Left lung (tissue), 10 donors: ENCODE measurements around the gene S100A14. TPM values are rescaled to one million over a fixed set of nuclear protein-coding genes. Genes with fewer than 3 reads are reported as not detected.

Experiments
- ATAC-seq: fragments of 200-7000 bp; cut with Tn5 transposase; one replicate; pipeline ENCODE4 v1.9.1; 2020; ENCODE audit warnings: moderate library complexity
- DNase-seq, 4 donors: peaks; one replicate each; pipeline ENCODE4 v3.0.0-alpha.2; 2013 to 2020
- H3K27ac ChIP-seq, 2 donors: fragments of 200-600 bp; sonication (generic) in 1 of 2; one replicate each; pipeline versions ENCODE4 v1.5.0 to v1.8.0; 2020 to 2021
- H3K27me3 ChIP-seq, 2 donors: fragments of 200-600 bp; sonication (generic) in 1 of 2; one replicate each; pipeline versions ENCODE4 v1.5.0 to v1.8.0; 2020 to 2021
- H3K36me3 ChIP-seq, 2 donors: fragments of 200-600 bp; sonication (generic) in 1 of 2; one replicate each; pipeline versions ENCODE4 v1.5.0 to v1.8.0; 2020 to 2021
- H3K4me1 ChIP-seq, 2 donors: fragments of 200-600 bp; one replicate each; pipeline ENCODE4 v1.8.0; 2021
- H3K4me3 ChIP-seq, 2 donors: fragments of 200-600 bp; sonication (generic) in 1 of 2; one replicate each; pipeline versions ENCODE4 v1.5.0 to v1.8.0; 2020 to 2021; ENCODE audit warnings: mild to moderate bottlenecking in 1 of 2
- H3K9me3 ChIP-seq, 2 donors: fragments of 200-600 bp; sonication (generic) in 1 of 2; one replicate each; pipeline versions ENCODE4 v1.5.0 to v1.8.0; 2020 to 2021
- intact Hi-C, 2 donors: fragments of 100-400 bp; cut with DNase I; formaldehyde crosslinking; loops; one replicate each; pipeline versions ENCODE4 v1.11.2 to v1.14.2; 2022
- polyA plus RNA-seq, 6 donors: library from polyadenylated mRNA; unstranded; fragments of 120-200 nt; gene quantifications; one replicate each; pipeline ENCODE4 v1.2.1, GENCODE V29; 2013; ENCODE audit not compliant: insufficient read length in 6 of 6
- total RNA-seq, 2 donors: library from RNA; stranded (reverse); fragmentation: NEBNext Ultra II Directional; extraction: Animal tissue kit (Norgen Biotek cat#: 25700); gene quantifications; one replicate each; pipeline ENCODE4 v1.2.1, GENCODE V29; 2021
- TF ChIP-seq, protein P1 (sequence below), 2 donors: fragments of 200-600 bp; sonication (generic) in 1 of 2; IDR thresholded peaks; one replicate each; pipeline versions ENCODE4 v1.5.0 to v1.8.0; 2021; ENCODE audit warnings: antibody characterized with exemption in 2 of 2
- donor health status: DM: no; HTN: yes; CAD: no.
- donor health status: DM: no; HTN: no; CAD: no.

The S100A14 gene
- total and polyA plus RNA-seq, 8 donors: 94.9 to 179 (median 144) TPM

DNA sequence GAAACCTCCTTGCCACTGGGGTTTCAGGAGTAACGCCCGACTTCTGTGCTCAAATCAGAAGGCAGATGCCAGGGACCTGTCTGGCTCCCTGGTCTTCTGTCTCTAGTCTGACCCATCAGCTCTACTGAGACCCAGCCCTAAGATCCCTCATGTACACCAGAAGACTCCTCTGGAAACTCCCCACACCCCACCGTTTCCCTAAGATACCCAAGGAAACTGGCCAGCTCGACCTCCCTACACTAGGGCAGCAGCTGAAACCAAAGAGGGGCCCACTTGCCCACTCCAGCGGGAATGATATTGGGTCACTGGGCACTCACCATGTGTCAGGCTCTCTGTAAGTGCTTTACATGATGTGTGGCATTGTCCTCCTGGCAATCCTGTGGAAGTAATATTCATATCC is 2.7 kb downstream of the S100A14 start:
- Histone ChIP-seq H3K4me1 (peaks cover 38 to 51% of the 10 kb centered on the region in 2 donors), H3K4me3 (peak overlapping the region in 1 of 2 donors; percentile 51)

DNA sequence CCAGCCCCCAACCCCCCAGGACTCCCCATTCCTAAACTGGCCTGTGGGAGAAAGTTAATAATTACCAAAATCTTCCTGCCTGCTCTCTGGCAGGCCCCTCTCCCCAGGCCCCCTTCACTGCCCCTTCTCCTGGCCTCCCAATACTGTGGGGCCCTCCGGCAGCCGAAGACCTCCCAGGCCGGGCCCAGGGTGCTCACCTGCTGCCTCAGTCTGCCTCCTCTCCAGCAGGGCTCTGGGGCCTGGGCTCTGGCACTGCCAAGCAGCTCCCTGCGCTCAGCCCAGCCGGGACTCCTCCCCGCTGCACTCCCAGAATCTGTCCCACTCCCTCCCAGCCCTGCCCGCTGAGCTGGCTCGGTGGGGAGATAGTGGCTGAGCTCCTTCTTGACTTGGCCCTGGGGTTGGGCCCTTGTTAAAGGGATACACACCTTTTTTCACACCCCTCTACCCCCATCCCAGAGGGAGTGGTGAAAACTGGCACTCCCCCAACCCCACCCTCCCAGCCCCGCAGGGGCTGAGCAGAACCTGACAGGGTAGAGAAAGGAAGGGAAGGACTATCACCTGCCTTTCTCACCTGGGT is 3.3 kb downstream of the S100A14 start, which contains the start of gene S100A16:
TSS of gene S100A16 (minus strand) at position 383 of the 577 bp plus-strand sequence. CDS start 4,986 bp downstream, outside the sequence.
- TF ChIP-seq, protein P1, sequence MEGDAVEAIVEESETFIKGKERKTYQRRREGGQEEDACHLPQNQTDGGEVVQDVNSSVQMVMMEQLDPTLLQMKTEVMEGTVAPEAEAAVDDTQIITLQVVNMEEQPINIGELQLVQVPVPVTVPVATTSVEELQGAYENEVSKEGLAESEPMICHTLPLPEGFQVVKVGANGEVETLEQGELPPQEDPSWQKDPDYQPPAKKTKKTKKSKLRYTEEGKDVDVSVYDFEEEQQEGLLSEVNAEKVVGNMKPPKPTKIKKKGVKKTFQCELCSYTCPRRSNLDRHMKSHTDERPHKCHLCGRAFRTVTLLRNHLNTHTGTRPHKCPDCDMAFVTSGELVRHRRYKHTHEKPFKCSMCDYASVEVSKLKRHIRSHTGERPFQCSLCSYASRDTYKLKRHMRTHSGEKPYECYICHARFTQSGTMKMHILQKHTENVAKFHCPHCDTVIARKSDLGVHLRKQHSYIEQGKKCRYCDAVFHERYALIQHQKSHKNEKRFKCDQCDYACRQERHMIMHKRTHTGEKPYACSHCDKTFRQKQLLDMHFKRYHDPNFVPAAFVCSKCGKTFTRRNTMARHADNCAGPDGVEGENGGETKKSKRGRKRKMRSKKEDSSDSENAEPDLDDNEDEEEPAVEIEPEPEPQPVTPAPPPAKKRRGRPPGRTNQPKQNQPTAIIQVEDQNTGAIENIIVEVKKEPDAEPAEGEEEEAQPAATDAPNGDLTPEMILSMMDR (IDR thresholded peaks at IDR 0.05): no peak
- no peaks in the 10 kb centered on the region for H3K27me3 ChIP-seq
- no peaks in the 10 kb centered on the region for H3K36me3 ChIP-seq
- DNase-seq (peak in 3 of 4 donors; percentile 82 to 92 (median 84)), ATAC-seq (peak; percentile 70)
- intact Hi-C loops: no loop called here
- peaks cover 39 to 48% of the 10 kb centered on the region in 2 donors for H3K4me1 ChIP-seq
- peak within 1 kb of the TSS; percentile 75 to 86 for H3K27ac ChIP-seq
- H3K4me3 ChIP-seq: peak within 1 kb of the TSS; percentile 46 to 51
- no peaks in the 10 kb centered on the region for H3K9me3 ChIP-seq

More for the DNA sequence above, 2.7 kb downstream of the S100A14 start:
- ATAC-seq: no peak
- Histone ChIP-seq H3K36me3 (peaks cover 0 to under 1% of the 10 kb centered on the region in 2 donors), H3K9me3 (no peaks in the 10 kb centered on the region), H3K27ac (peak overlapping the region; percentile 75 to 86), H3K27me3 (no peaks in the 10 kb centered on the region)
- no peak for DNase-seq
- TF ChIP-seq, protein P1 (IDR thresholded peaks at IDR 0.05): no peak
- intact Hi-C loops: no loop called here

DNA sequence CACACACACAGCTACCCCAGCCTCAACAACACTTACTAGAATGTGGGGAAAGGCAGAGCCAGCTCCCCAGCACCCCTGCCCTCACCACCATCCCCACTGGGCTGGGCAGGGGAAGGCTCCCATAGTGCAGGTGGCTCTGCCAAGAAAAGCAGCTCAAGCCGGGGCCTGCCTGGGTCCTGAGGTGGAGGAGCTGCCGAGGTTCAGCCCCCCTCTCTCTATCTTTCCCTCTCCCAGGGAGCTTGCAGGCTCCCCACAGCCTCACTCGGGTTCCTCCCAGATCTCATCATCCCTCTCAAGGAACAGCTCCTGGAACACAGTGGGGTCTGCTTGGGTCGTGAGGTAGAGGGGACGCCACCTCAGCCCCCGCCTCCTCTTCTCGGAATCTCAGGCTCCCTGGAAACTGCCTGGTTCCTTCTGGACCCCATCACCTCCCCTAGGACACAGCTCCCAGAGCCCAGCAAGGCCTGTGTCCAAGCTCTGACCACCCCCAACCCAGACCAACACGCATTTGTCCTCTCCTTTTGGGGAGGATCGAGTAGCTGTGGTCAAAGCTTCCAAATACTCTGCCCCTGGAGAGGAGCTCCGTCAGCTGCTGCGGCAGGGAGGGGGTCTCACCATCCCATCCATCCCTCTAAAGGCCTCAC is 3.9 kb downstream of the S100A14 start:
- ATAC-seq (peak; percentile 2), DNase-seq (peak in 1 of 4 donors; percentile 27)
- TF ChIP-seq, protein P1 (IDR thresholded peaks at IDR 0.05): no peak
- Histone ChIP-seq H3K4me1 (peaks cover 36 to 47% of the 10 kb centered on the region in 2 donors), H3K27ac (peak overlapping the region; percentile 75 to 86), H3K4me3 (peak overlapping the region; percentile 46 to 51), H3K36me3 (peaks cover 0 to 6% of the 10 kb centered on the region in 2 donors), H3K27me3 (no peaks in the 10 kb centered on the region), H3K9me3 (no peaks in the 10 kb centered on the region)
- intact Hi-C loops: no loop called here

DNA sequence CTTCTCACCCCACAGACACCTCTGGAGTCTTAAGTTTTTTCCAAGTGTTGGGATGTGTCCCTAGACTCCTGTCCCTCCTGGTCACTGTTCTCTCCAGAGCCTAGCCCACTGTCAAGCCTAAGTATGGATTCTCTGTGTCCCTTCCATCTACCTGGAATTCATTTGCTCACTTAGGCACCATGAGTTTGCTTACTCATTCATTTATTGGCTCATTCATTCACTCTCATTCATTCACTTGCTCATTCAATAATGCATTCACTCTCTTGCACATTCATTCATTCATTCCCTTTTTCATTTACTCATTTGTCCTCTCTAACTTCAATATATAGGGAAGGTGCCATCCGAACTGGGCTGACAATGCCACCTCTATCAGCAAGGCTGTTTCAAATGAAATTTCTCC is 4.8 kb downstream of the S100A14 start:
- H3K36me3 ChIP-seq: peaks cover 0 to 14% of the 10 kb centered on the region in 2 donors
- DNase-seq: no peak
- H3K4me1 ChIP-seq: peaks cover 33 to 44% of the 10 kb centered on the region in 2 donors
- intact Hi-C loops: no loop called here
- peak overlapping the region in 1 of 2 donors; percentile 51 for H3K4me3 ChIP-seq
- peak overlapping the region in 1 of 2 donors; percentile 82 for H3K27ac ChIP-seq
- ATAC-seq: no peak
- TF ChIP-seq, protein P1 (IDR thresholded peaks at IDR 0.05): no peak
- H3K9me3 ChIP-seq: no peaks in the 10 kb centered on the region
- no peaks in the 10 kb centered on the region for H3K27me3 ChIP-seq

DNA sequence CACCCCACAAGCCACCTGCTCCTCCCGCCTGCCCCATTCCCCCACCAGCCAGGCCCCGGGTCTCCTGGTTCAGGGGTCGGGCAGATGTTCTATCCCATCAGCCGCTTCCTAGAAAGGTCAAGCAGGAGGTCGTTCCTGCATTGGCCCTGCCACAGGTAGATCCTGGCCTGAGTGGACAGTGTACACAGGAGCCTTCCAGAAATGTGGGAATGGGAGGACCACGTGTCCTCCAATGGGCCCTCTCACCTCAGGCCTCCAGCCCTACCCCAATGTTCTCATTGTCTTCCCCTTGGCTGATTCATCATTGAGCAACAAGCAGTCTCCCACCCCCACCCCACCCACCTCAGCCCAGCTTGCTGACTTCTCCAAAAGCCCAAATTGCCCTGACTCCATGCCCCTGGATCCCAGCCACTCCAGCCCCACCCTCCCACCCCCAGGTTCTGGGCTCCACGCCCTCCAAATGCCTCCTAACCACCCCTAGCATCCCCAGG is 5.3 kb downstream of the S100A14 start:
- no peaks in the 10 kb centered on the region for H3K27me3 ChIP-seq
- H3K36me3 ChIP-seq: peaks cover 0 to 17% of the 10 kb centered on the region in 2 donors
- ATAC-seq (no peak), DNase-seq (no peak)
- intact Hi-C loops: no loop called here
- H3K4me3 ChIP-seq: peak overlapping the region in 1 of 2 donors; percentile 51
- H3K27ac ChIP-seq: peak overlapping the region; percentile 82 to 88
- no peaks in the 10 kb centered on the region for H3K9me3 ChIP-seq
- H3K4me1 ChIP-seq: peaks cover 33 to 39% of the 10 kb centered on the region in 2 donors
- TF ChIP-seq, protein P1 (IDR thresholded peaks at IDR 0.05): no peak
